Osteoblast (primary cell): ENCODE results near the gene ACBD4. TPM values are rescaled to one million over a fixed set of nuclear protein-coding genes. Genes with fewer than 3 reads are reported as not detected.

Experiments
- DNase-seq: peaks from one replicate; pipeline ENCODE4 v3.0.0; 2011; ENCODE audit warnings: low spot score, mixed read lengths; ENCODE audit not compliant: insufficient read length; ENCODE audit errors: missing footprints
- H2AFZ ChIP-seq: 2 replicates; pipeline ENCODE4 v1.6.0; 2011; ENCODE audit warnings: mild to moderate bottlenecking, low read length
- H3K27ac ChIP-seq: 2 replicates; pipeline ENCODE4 v1.5.1; 2011; ENCODE audit warnings: mild to moderate bottlenecking, low read depth, low read length, moderate library complexity
- H3K27me3 ChIP-seq: 2 replicates; pipeline ENCODE4 v1.6.0; 2012; ENCODE audit warnings: mild to moderate bottlenecking, control low read depth, inconsistent platforms, low read length, moderate library complexity; ENCODE audit not compliant: insufficient read depth
- H3K36me3 ChIP-seq: 2 replicates; pipeline ENCODE4 v1.5.1; 2011; ENCODE audit warnings: mild to moderate bottlenecking, low read length, control low read depth, moderate library complexity; ENCODE audit not compliant: insufficient read depth
- H3K4me1 ChIP-seq: 2 replicates; pipeline ENCODE4 v1.5.1; 2011; ENCODE audit warnings: mild to moderate bottlenecking, low read length, control low read depth, moderate library complexity; ENCODE audit not compliant: insufficient read depth
- H3K4me2 ChIP-seq: 2 replicates; pipeline ENCODE4 v1.6.0; 2011; ENCODE audit warnings: mild to moderate bottlenecking, low read length; ENCODE audit not compliant: insufficient read depth
- H3K4me3 ChIP-seq: fragments of 200-600 bp; sonication (generic); 3 replicates; pipeline ENCODE4 v1.5.1; 2012; ENCODE audit warnings: mild to moderate bottlenecking, low read length, inconsistent platforms; ENCODE audit not compliant: insufficient read depth
- H3K79me2 ChIP-seq: 2 replicates; pipeline ENCODE4 v1.6.0; 2012; ENCODE audit warnings: mild to moderate bottlenecking, low read length, control low read depth, inconsistent platforms; ENCODE audit not compliant: insufficient read depth
- H3K9me3 ChIP-seq: 2 replicates; pipeline ENCODE4 v1.5.1; 2011; ENCODE audit warnings: low read depth, low read length, control low read depth
- H4K20me1 ChIP-seq: 2 replicates; pipeline ENCODE4 v1.6.0; 2012; ENCODE audit warnings: mild to moderate bottlenecking, low read length, control low read depth; ENCODE audit not compliant: insufficient read depth
- total RNA-seq: library from RNA; depleted of rRNA; stranded (reverse); fragments of >200 nt; gene quantifications from 2 replicates; pipeline ENCODE4 v1.2.3, GENCODE V29; 2012
- TF ChIP-seq, protein P1 (sequence below): IDR thresholded peaks from 2 replicates; pipeline ENCODE4 v1.5.1; 2011; ENCODE audit warnings: mild to moderate bottlenecking, low read depth, low read length, moderate library complexity; ENCODE audit errors: extremely low read depth

The ACBD4 gene
- total RNA-seq, 1 donor: 4.7 TPM

DNA sequence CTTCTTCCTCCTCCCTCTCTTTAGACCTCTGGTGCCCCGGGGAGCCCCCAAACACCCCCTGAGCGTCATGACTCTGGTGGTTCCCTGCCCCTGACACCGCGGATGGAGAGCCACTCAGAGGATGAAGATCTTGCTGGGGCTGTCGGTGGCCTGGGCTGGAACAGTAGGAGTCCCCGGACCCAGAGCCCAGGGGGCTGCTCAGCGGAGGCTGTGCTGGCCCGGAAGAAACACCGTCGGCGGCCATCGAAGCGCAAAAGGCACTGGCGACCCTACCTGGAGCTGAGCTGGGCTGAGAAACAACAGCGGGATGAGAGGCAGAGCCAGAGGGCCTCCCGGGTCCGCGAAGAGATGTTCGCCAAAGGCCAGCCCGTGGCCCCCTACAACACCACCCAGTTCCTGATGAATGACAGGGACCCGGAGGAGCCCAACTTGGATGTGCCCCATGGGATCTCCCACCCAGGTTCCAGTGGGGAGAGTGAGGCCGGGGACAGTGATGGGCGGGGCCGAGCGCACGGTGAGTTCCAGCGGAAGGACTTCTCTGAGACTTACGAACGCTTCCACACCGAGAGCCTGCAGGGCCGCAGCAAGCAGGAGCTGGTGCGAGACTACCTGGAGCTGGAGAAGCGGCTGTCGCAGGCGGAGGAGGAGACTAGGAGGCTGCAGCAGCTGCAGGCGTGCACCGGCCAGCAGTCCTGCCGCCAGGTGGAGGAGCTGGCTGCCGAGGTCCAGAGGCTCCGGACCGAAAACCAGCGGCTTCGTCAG is 33.7 kb downstream of the ACBD4 start:
- Histone ChIP-seq H4K20me1 (no peaks in the 10 kb centered on the region), H3K36me3 (peaks cover 4% of the 10 kb centered on the region), H3K27me3 (no peaks in the 10 kb centered on the region), H3K9me3 (no peaks in the 10 kb centered on the region), H3K4me2 (no peak overlapping the region), H3K4me1 (peaks cover 32% of the 10 kb centered on the region), H3K4me3 (no peak overlapping the region), H3K27ac (no peak overlapping the region), H3K79me2 (no peaks in the 10 kb centered on the region), H2AFZ (no peak overlapping the region)
- TF ChIP-seq, protein P1, sequence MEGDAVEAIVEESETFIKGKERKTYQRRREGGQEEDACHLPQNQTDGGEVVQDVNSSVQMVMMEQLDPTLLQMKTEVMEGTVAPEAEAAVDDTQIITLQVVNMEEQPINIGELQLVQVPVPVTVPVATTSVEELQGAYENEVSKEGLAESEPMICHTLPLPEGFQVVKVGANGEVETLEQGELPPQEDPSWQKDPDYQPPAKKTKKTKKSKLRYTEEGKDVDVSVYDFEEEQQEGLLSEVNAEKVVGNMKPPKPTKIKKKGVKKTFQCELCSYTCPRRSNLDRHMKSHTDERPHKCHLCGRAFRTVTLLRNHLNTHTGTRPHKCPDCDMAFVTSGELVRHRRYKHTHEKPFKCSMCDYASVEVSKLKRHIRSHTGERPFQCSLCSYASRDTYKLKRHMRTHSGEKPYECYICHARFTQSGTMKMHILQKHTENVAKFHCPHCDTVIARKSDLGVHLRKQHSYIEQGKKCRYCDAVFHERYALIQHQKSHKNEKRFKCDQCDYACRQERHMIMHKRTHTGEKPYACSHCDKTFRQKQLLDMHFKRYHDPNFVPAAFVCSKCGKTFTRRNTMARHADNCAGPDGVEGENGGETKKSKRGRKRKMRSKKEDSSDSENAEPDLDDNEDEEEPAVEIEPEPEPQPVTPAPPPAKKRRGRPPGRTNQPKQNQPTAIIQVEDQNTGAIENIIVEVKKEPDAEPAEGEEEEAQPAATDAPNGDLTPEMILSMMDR: no peak
- DNase-seq: no peak

DNA sequence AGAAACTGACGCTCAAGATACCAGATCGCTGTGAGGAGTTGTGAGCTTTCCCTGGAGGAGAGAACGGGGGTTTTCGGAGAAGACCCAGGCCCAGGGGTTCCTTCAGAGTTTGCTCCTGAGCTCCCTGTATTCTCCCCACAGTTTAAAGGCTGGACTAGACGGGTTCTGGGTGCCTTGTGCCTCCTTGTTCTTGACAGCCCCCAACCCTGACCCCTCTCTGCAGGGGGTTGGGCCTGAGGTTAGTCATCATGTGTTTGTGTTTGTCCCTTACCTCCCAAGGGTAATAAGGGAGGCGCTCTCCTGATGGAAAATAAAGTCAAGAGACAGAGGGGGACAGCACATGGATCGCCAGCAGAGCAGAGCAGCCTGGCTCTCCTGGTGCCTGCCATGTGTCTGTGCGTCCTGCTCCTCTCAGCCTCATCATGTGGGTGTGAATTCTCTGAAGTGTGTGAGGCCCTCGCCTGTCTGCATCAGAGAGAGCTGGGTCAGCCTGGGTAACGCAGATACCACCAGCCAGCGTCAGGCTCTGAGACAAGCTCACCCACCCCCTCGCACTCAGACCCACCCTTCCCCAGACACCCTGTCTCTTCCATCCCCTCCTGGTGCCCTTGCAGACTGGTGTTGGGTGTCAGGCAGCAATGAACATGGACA is 34.9 kb downstream of the ACBD4 start:
- Histone ChIP-seq H3K4me1 (peaks cover 29% of the 10 kb centered on the region), H4K20me1 (no peaks in the 10 kb centered on the region), H3K4me2 (peak overlapping the region; percentile 72), H3K27ac (peak overlapping the region; percentile 85), H3K36me3 (peaks cover 4% of the 10 kb centered on the region), H3K27me3 (no peaks in the 10 kb centered on the region), H3K4me3 (peak overlapping the region; percentile 43), H2AFZ (peak overlapping the region; percentile 76), H3K79me2 (no peaks in the 10 kb centered on the region), H3K9me3 (no peaks in the 10 kb centered on the region)
- peak; percentile 63 for DNase-seq
- TF ChIP-seq, protein P1: no peak

DNA sequence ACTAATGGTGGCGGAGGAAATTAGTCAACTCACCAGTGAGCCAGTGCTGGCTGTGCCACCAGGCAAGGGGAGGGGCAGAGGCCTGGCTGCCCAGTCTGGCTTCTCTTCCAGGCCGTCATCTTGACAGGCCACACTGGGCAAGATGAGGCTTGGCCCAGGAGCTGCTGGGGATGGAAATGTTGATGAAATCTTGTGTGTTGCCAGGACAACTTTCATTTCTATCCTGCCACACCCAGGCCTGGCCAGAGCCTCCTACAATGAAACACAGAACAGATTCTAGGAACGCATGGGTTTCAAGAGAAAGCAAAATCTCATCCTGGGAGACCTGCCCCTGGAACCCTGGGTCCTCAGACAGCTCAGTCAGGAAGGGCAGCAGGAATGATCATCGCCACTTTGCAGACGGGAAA is 35.4 kb downstream of the ACBD4 start:
- H3K4me1 ChIP-seq: peaks cover 33% of the 10 kb centered on the region
- peaks cover 4% of the 10 kb centered on the region for H3K36me3 ChIP-seq
- peak overlapping the region; percentile 85 for H3K27ac ChIP-seq
- peak overlapping the region; percentile 72 for H3K4me2 ChIP-seq
- H4K20me1 ChIP-seq: no peaks in the 10 kb centered on the region
- no peaks in the 10 kb centered on the region for H3K9me3 ChIP-seq
- peak overlapping the region; percentile 76 for H2AFZ ChIP-seq
- TF ChIP-seq, protein P1: no peak
- peak overlapping the region; percentile 43 for H3K4me3 ChIP-seq
- no peaks in the 10 kb centered on the region for H3K79me2 ChIP-seq
- no peaks in the 10 kb centered on the region for H3K27me3 ChIP-seq
- DNase-seq: peak; percentile 91
